Left colon (tissue), 2 donors: ENCODE measurements around the gene TPI1. TPM values are rescaled to one million over a fixed set of nuclear protein-coding genes. Genes with fewer than 3 reads are reported as not detected.

Source experiments
- ATAC-seq: fragments of 200-7000 bp; cut with Tn5 transposase; one replicate; pipeline ENCODE4 v1.9.1; 2020; ENCODE audit warnings: mild to moderate bottlenecking, moderate library complexity
- DNase-seq, 2 donors: peaks; one replicate each; pipeline ENCODE4 v3.0.0-alpha.2; 2020
- intact Hi-C, 2 donors: fragments of 100-400 bp; cut with DNase I in 1 of 2; cut with micrococcal nuclease in 1 of 2; formaldehyde crosslinking; loops; one replicate each; pipeline versions ENCODE4 v1.11.2 to v1.14.0; 2022; cut with DNase I, micrococcal nuclease
- total RNA-seq, 2 donors: library from RNA; stranded (reverse); fragmentation: NEBNext Ultra II Directional; extraction: Animal tissue kit (Norgen Biotek cat#: 25700); gene quantifications; one replicate each; pipeline ENCODE4 v1.2.1, GENCODE V29; 2021
- donor health status: DM: no; HTN: no; CAD: no.
- donor health status: DM: yes; HTN: yes; CAD: no.

The TPI1 gene
- total RNA-seq, 2 donors from 2014 or later, result 702 to 720 TPM

GRCh38 chr12:6840330-6840729 lies 27.0 kb upstream of the TPI1 start:
- no peak for DNase-seq
- intact Hi-C loops, result no loop called here
- no peak for ATAC-seq

GRCh38 chr12:6840761-6841515 lies 26.4 kb upstream of the TPI1 start, which contains the start of gene GNB3:
TSS of gene GNB3 (plus strand) at chr12:6840925. CDS start at chr12:6841288, 363 bp downstream.
- DNase-seq, result no peak

GRCh38 chr12:6842075-6842474 lies 25.3 kb upstream of the TPI1 start:
- ATAC-seq (no peak), DNase-seq (no peak)
- intact Hi-C loops, result no loop called here

More at GRCh38 chr12:6840761-6841515, 26.4 kb upstream of the TPI1 start, which contains the start of gene GNB3:
- intact Hi-C loops, result no loop called here
- ATAC-seq, result no peak

GRCh38 chr12:6843118-6843902 lies 24.0 kb upstream of the TPI1 start:
- ATAC-seq, result peak; percentile 54
- no peak for DNase-seq
- intact Hi-C loops, result no loop called here

- no peak for ATAC-seq
- no peak for DNase-seq
- intact Hi-C loops, result no loop called here
Measured at GRCh38 chr12:6845395-6845794, 21.9 kb upstream of the TPI1 start.

- intact Hi-C loops, result no loop called here
- no peak for DNase-seq
- ATAC-seq, result no peak
Measured at GRCh38 chr12:6846316-6846869, 20.9 kb upstream of the TPI1 start.

GRCh38 chr12:6847676-6848075 lies 19.7 kb upstream of the TPI1 start:
- intact Hi-C loops, result no loop called here
- ATAC-seq, result no peak
- DNase-seq, result no peak

GRCh38 chr12:6849427-6849826 lies 17.9 kb upstream of the TPI1 start:
- intact Hi-C loops, result no loop called here
- no peak for DNase-seq
- ATAC-seq, result no peak

- ATAC-seq (no peak), DNase-seq (no peak)
- intact Hi-C loops, result no loop called here
Measured at GRCh38 chr12:6849976-6850560, 17.3 kb upstream of the TPI1 start.

GRCh38 chr12:6850796-6851152 lies 16.6 kb upstream of the TPI1 start:
- intact Hi-C loops, result no loop called here
- peak; percentile 12 for ATAC-seq
- DNase-seq, result no peak

GRCh38 chr12:6851153-6851920 lies 16.0 kb upstream of the TPI1 start, which contains the start of gene CDCA3:
TSS of gene CDCA3 (minus strand) at chr12:6851286. CDS start at chr12:6850952, 334 bp downstream.
- peak; percentile 95 to 99 for DNase-seq
- intact Hi-C loops, result no loop called here
- ATAC-seq, result peak; percentile 74

- peak; percentile 98 to 99 for DNase-seq
- intact Hi-C loops, result no loop called here
- peak; percentile 80 for ATAC-seq
Measured at GRCh38 chr12:6851921-6852650, 15.2 kb upstream of the TPI1 start, which contains the start of gene USP5. TSS of gene USP5 (plus strand) at chr12:6852150. CDS start at chr12:6852180, 30 bp downstream.

- DNase-seq (peak; percentile 52 to 66), ATAC-seq (no peak)
- intact Hi-C loops, result no loop called here
Measured at GRCh38 chr12:6852651-6853354, 14.5 kb upstream of the TPI1 start.

GRCh38 chr12:6853626-6854025 lies 13.7 kb upstream of the TPI1 start:
- intact Hi-C loops, result no loop called here
- ATAC-seq (no peak), DNase-seq (no peak)

GRCh38 chr12:6854036-6854435 lies 13.3 kb upstream of the TPI1 start:
- DNase-seq (no peak), ATAC-seq (no peak)
- intact Hi-C loops, result no loop called here

- intact Hi-C loops, result no loop called here
Measured at GRCh38 chr12:6855322-6855721, 12.0 kb upstream of the TPI1 start.

GRCh38 chr12:6858799-6859198 lies 8.5 kb upstream of the TPI1 start:
- ATAC-seq (no peak), DNase-seq (no peak)
- intact Hi-C loops, result no loop called here

More at GRCh38 chr12:6855322-6855721, 12.0 kb upstream of the TPI1 start:
- ATAC-seq (no peak), DNase-seq (no peak)
